IPS DF 4.7 (cell line): ENCODE data around the gene ACOT7.

ENCODE experiments used
- DNase-seq: peaks from one replicate; pipeline ENCODE4 v3.0.0-alpha.2; 2013; ENCODE audit warnings: low spot score; ENCODE audit errors: extremely low read depth

ACOT7 gene

GRCh38 chr1:6248932-6249738 lies 144.4 kb downstream of the ACOT7 start:
- no peak for DNase-seq

DNA sequence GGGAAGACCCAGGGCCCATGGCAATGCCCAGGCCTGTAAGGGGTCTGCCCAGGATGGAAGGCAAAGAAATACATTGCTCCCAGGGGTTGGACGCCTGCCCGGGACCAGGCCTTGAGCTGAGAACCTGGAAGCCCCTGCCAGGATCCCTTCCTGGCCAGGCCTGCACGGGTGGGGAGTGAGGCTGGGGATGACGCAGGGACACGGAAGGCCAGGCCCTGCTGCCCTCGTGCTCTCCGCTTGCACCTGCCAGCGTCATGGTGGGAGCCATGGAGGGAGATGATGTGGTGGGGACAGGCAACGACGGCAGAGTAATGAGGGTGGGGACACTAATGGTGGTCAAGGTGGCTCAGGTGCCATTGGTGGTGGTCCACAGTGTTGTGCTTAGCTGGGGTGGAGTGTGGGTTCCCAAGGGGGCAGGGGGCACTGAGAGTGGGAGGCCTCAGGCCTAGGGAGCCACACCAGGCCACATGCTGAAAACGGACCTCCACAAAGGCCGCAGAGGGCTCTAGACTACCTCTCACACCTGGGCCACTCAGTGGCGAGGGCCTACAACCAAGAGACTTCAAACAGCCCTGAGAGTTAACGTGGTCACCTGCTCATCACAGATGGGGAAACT lies 145.3 kb downstream of the ACOT7 start:
- DNase-seq, result no peak

DNA sequence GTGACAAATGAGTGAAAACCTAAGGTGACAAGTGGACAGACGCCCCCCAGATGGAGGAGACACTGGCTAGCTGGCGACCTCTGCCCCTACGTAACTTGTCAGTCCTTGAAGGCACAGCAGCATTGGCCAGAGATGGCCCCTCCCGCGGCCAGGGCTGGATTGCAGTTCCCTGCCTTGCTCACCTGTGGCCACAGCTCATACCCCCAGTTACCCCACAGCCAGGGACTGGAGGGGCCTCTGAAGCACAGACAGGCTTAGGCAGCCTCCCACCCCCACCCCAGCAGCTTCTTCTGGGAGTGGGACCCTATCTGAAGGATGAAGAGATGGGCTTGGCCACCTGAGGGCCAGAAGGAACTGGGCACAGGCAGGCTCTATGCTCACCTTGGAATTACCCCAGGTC lies 145.9 kb downstream of the ACOT7 start:
- DNase-seq, result no peak

- no peak for DNase-seq
These were observed 146.8 kb downstream of the ACOT7 start for GRCh38 chr1:6246497-6247467.

- no peak for DNase-seq
These were observed 147.6 kb downstream of the ACOT7 start for GRCh38 chr1:6245869-6246496.

GRCh38 chr1:6245086-6245868 lies 148.3 kb downstream of the ACOT7 start:
- DNase-seq, result no peak

DNA sequence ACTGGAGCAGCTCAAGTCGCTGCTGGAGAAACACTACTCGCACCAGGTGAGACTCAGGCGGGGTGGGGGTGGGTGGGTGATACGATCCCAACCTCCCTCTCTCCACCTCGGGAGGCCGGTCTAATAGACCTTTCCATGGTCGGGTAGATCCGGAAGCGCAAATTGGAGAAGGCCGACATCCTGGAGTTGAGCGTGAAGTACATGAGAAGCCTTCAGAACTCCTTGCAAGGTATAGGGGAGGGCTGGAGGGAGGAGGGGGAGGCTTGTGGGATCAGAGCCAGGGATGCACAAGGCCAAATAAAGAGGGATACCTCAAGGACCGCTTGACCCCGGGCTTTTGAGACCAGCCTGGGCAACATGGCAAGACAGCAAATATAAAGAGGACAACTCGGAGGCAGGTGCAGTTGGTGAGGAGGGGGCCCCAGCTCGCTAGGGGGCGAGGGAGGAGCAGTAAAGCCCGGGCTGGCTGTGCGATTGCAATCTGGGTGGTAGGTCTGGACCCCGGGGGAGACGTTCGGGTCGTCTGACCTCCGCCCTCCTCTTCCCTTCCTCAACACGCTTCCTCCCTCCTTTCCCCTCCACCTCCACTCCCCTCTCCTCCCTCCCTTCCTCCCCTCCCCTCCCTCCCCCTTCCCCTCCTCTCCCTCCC lies 149.0 kb downstream of the ACOT7 start:
- no peak for DNase-seq

DNA sequence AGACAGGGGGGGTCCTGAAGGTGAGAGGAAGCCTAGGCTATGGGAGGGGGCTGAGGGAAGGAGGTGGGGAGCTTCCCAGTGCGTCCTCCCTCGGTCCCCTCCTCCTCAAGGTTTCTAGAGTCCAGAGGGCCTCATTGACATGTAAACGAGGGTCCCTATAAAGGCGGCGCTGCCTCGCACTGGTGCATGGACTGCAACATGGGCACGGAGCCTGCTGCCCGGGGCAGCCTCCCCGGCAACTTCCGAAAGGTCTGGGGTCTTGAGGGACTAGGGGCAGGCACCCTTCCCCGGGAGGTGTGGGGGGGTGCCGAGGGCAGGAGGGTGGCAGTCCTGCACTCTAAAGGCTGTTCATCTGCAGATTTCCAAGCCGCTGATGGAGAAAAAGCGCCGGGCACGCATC lies 149.6 kb downstream of the ACOT7 start, which contains the start of gene HES3:
Gene HES3, plus strand, starts transcription at position 187 of the 400 bp plus-strand sequence. Its CDS starts 187 bp downstream, at position 374.
- DNase-seq, result no peak

- DNase-seq, result no peak
These were observed 150.3 kb downstream of the ACOT7 start for GRCh38 chr1:6243053-6243834.

DNA sequence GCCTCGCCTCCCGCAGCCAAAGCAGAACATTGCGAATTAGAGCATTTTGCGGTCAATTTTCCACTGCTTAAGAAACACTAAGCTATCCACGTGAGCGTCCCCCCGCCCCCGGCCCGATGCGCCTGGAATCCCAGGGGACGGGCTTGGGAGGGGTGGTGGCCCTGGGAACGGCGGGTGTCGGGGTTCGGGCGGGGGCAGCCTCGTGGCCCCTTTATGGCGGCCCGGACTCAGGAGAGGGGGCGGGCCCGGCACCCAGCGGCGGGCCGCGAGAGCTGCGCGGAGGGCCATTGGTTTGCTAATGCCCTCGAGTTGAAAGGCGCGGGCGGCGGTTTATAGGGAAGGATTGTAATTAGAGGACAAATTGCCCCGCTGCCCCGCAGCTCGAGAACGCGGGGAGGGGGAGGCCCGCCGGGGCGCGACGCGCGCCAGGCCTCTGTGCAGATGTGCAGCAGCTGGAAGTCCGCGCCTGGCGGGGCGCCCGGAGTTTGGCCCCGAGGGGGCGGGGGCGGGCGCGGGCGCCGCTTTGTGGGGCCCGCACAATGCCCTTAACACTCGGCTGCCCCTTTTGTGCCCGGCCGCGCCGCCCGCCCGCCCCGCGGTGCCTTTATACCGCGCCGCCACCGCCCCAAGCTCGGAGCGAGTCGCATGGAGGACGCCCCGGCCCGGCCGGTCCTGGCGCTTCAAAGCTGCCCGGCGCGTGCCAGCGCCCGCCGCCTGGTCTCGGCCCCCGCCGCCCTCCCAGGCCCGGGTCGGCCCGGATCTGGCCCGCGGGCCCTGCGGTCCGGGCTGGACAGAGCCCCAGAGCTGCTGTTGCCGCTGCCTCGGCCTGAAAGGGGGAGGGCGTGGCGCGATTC lies 151.5 kb downstream of the ACOT7 start:
- no peak for DNase-seq

GRCh38 chr1:6241107-6241886 lies 152.3 kb downstream of the ACOT7 start:
- DNase-seq, result no peak

GRCh38 chr1:6239950-6240768 lies 153.4 kb downstream of the ACOT7 start:
- DNase-seq, result no peak

GRCh38 chr1:6239213-6239752 lies 154.3 kb downstream of the ACOT7 start:
- DNase-seq, result no peak

DNA sequence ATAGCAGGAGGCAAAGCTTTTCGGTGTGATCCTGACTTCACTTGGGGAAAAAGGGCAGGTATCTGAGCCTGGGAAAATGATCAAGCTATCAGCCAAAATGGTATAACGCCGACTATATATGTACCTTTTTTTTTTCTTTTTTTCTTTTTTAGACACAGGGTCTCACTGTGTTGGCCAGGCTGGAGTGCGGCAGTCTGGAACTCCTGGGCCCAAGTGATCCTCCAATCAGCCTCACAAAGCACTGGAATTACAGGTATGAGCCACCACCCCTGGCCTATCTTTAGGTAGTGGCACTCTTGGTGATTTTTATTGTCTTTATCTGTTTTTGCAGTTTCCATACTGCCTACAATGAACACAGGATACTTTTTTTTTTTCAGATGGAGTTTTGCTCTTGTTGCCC lies 156.5 kb downstream of the ACOT7 start:
- no peak for DNase-seq

DNA sequence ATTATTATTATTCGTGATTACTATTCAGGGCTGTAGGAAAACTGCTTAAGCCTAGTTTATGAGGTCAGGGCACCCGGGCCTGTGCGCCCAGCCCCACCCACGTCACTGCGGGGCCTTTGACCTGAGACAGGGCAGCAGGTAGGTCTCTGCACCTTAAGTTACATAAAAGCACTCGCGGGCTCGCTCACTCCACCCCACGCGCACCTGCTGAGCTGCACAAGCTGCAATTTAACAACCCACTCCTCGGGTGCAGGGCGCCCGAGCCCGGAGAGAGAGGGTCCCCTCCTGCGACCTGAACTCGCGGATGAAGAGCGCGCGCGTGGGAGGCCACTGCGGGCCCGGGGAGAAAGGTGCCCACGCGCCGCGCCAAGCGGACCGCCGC lies 158.3 kb downstream of the ACOT7 start:
- no peak for DNase-seq
